GM10266 (cell line): ENCODE measurements around the gene ANKRD55.

ENCODE experiments used
- DNase-seq: peaks from one replicate; pipeline ENCODE4 v3.0.0; 2012; ENCODE audit errors: extremely low spot score
- CTCF ChIP-seq: IDR thresholded peaks from 2 replicates; pipeline ENCODE4 v1.5.1; 2012; ENCODE audit warnings: mild to moderate bottlenecking, low read depth; ENCODE audit not compliant: control insufficient read depth, insufficient read depth; ENCODE audit errors: missing control alignments

The ANKRD55 gene

GRCh38 chr5:56056875-56057274, 176.3 kb downstream of the ANKRD55 start:
- TF ChIP-seq CTCF = no peak
- no peak for DNase-seq

GRCh38 chr5:56055859-56056258, 177.3 kb downstream of the ANKRD55 start:
- TF ChIP-seq CTCF = no peak
- no peak for DNase-seq

- TF ChIP-seq CTCF = no peak
- DNase-seq = no peak
Observed at GRCh38 chr5:56055287-56055686, 177.8 kb downstream of the ANKRD55 start.

- no peak for DNase-seq
- no peak for TF ChIP-seq CTCF
Observed at GRCh38 chr5:56054666-56055065, 178.5 kb downstream of the ANKRD55 start.

- DNase-seq = no peak
- no peak for TF ChIP-seq CTCF
Observed at GRCh38 chr5:56053363-56053762, 179.8 kb downstream of the ANKRD55 start.

GRCh38 chr5:56052735-56053134, 180.4 kb downstream of the ANKRD55 start:
- no peak for TF ChIP-seq CTCF
- no peak for DNase-seq

- no peak for DNase-seq
- no peak for TF ChIP-seq CTCF
Observed at GRCh38 chr5:56050551-56051255, 182.4 kb downstream of the ANKRD55 start.
